Measurements from ENCODE around the gene CLEC12A. TPM values are rescaled to one million over a fixed set of nuclear protein-coding genes. Genes with fewer than 3 reads are reported as not detected.

CLEC12A gene
- total RNA-seq, result 1 to 10 TPM in 2 of 6 donors, under 1 TPM in 3, not detected in 1; 0.19 to 3.4 (median 0.93) TPM
- under 1 TPM; 0.19 to 0.77 TPM for polyA plus RNA-seq

DNA sequence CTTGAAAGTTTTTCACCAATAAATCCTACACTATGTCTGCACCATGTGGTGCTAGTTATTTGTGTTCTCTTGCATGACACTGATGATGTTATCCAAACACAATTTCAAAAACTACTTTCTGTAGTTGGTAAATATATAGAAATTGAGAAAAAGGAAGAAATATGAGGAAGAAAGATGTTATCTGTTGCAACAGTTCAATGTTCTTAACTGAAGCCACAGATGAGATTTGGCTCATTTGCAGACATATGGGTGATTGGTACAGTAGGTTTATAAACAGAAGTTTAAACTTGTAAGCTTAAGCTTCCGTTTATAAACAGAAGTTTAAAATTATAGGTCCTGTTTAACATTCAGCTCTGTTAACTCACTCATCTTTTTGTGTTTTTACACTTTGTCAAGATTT lies at the start of gene CLEC12A:
CLEC12A (plus strand) TSS at position 229 of the 400 bp plus-strand sequence. CDS start 188 bp downstream, outside the sequence.
- intact Hi-C loops (cut with DNase I), result no loop called here
- DNase-seq, result no peak
- no peak for FAIRE-seq
- no peak for ATAC-seq
- H3K27me3 ChIP-seq, result no peaks in the 10 kb centered on the region
- no peak within 1 kb of the TSS for H3K4me3 ChIP-seq
- no peaks in the 10 kb centered on the region for H3K36me3 ChIP-seq
- no peaks in the 10 kb centered on the region for H3K4me1 ChIP-seq
- H3K27ac ChIP-seq, result no peak within 1 kb of the TSS
- H3K9me3 ChIP-seq, result no peaks in the 10 kb centered on the region
- 47 to 57% methylated on average over 1 of the region's 1 CpG for WGBS, 2 donors
- TF ChIP-seq, protein P1, sequence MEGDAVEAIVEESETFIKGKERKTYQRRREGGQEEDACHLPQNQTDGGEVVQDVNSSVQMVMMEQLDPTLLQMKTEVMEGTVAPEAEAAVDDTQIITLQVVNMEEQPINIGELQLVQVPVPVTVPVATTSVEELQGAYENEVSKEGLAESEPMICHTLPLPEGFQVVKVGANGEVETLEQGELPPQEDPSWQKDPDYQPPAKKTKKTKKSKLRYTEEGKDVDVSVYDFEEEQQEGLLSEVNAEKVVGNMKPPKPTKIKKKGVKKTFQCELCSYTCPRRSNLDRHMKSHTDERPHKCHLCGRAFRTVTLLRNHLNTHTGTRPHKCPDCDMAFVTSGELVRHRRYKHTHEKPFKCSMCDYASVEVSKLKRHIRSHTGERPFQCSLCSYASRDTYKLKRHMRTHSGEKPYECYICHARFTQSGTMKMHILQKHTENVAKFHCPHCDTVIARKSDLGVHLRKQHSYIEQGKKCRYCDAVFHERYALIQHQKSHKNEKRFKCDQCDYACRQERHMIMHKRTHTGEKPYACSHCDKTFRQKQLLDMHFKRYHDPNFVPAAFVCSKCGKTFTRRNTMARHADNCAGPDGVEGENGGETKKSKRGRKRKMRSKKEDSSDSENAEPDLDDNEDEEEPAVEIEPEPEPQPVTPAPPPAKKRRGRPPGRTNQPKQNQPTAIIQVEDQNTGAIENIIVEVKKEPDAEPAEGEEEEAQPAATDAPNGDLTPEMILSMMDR (IDR thresholded peaks at IDR 0.05), result no peak

- no peaks in the 10 kb centered on the region for H3K9me3 ChIP-seq
- DNase-seq (no peak), ATAC-seq (no peak), FAIRE-seq (no peak)
- H3K27me3 ChIP-seq, result peaks cover 0 to 3% (median 0%) of the 10 kb centered on the region in 4 donors
- intact Hi-C loops (cut with DNase I), result loop anchor here in 2 of 3 donors (10.0 kb wide), 1 partner anchor 168 kb away; no protein-coding TSS in a partner anchor
- no peaks in the 10 kb centered on the region for H3K4me1 ChIP-seq
- TF ChIP-seq, protein P1 (IDR thresholded peaks at IDR 0.05), result no peak
- WGBS, 2 donors, result 70 to 97% methylated on average over 1 of the region's 1 CpG
- H3K36me3 ChIP-seq, result no peaks in the 10 kb centered on the region
- no peak overlapping the region for H3K4me3 ChIP-seq
- H3K27ac ChIP-seq, result no peak overlapping the region
Observed at GRCh38 chr12:9922429-9922828, 48.8 kb upstream of the CLEC12A start.

- TF ChIP-seq, protein P1 (IDR thresholded peaks at IDR 0.05), result peak in 1 of 4 donors; percentile 15
- Histone ChIP-seq H3K36me3 (no peaks in the 10 kb centered on the region), H3K9me3 (no peaks in the 10 kb centered on the region), H3K27me3 (peaks cover 0 to 8% (median 0%) of the 10 kb centered on the region in 4 donors), H3K4me3 (peak overlapping the region in 1 of 4 donors; percentile 27), H3K4me1 (no peaks in the 10 kb centered on the region), H3K27ac (no peak overlapping the region)
- WGBS, 2 donors, result 3 to 7% methylated on average over 5 of the region's 5 CpGs
- FAIRE-seq (no peak), DNase-seq (peak in 1 of 6 donors; percentile 10), ATAC-seq (peak in 3 of 4 donors; percentile 62 to 77 (median 67))
- intact Hi-C loops (cut with DNase I), result loop anchor here in 2 of 3 donors (10.0 kb wide), 1 partner anchor 171 kb away; no protein-coding TSS in a partner anchor
Observed at GRCh38 chr12:9925705-9926393, 45.4 kb upstream of the CLEC12A start.

DNA sequence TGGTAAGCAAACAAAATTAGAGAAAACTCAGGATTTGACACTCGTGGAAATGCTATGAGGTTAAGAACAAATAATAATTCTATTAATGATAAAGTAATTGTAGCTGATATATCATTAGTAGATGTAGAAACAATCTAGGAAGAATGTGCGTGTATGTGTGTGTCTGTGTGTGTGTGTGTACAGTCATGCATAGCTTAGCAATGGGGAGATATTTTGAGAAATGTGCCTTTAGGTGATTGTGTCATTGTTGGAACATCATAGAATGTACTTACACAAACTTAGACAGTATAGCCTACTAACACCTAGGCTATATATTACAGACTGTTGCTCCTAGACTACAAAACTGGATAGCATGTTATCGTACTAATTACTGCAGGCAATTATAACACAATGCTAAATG lies 44.3 kb upstream of the CLEC12A start:
- TF ChIP-seq, protein P1 (IDR thresholded peaks at IDR 0.05), result no peak
- H3K27ac ChIP-seq, result no peak overlapping the region
- no peak overlapping the region for H3K4me3 ChIP-seq
- H3K27me3 ChIP-seq, result peaks cover 0 to 8% (median 0%) of the 10 kb centered on the region in 4 donors
- DNase-seq (no peak), ATAC-seq (no peak), FAIRE-seq (no peak)
- WGBS, 2 donors, result 48 to 72% methylated on average over 3 of the region's 3 CpGs
- no peaks in the 10 kb centered on the region for H3K36me3 ChIP-seq
- intact Hi-C loops (cut with DNase I), result loop anchor here in 2 of 3 donors (10.0 kb wide), 1 partner anchor 172 kb away; no protein-coding TSS in a partner anchor
- no peaks in the 10 kb centered on the region for H3K9me3 ChIP-seq
- H3K4me1 ChIP-seq, result no peaks in the 10 kb centered on the region

DNA sequence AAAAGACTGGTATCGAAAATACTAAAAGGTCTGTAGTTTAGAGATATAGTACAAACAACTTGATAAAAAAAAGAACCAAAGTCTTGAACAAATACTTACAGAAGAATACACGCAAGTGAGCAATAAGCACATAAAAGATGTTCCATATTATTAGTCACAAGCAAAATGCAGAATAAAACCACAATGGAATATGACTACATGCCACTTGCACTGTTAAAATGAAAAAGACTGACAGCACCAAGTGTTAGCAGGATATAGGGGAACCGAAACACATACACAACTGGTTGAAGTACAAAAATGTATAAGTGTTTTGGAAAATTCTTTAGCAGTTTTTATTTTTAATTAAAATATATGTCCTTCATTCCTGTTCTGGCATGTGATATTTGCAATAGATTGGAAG lies 42.6 kb upstream of the CLEC12A start:
- FAIRE-seq, result no peak
- Histone ChIP-seq H3K4me3 (no peak overlapping the region), H3K27me3 (peaks cover 0 to 8% (median 0%) of the 10 kb centered on the region in 4 donors), H3K9me3 (no peaks in the 10 kb centered on the region), H3K36me3 (no peaks in the 10 kb centered on the region), H3K27ac (no peak overlapping the region), H3K4me1 (no peaks in the 10 kb centered on the region)
- TF ChIP-seq, protein P1 (IDR thresholded peaks at IDR 0.05), result no peak
- no peak for DNase-seq
- 65 to 83% methylated on average over 3 of the region's 3 CpGs for WGBS, 2 donors
- intact Hi-C loops (cut with DNase I), result loop anchor here in 2 of 3 donors (10.0 kb wide), 1 partner anchor 174 kb away; no protein-coding TSS in a partner anchor
- no peak for ATAC-seq

Measured in pancreas (tissue), 10 donors.